B cell (primary cell): Measurements from ENCODE around the gene ILDR2. TPM values are rescaled to one million over a fixed set of nuclear protein-coding genes. Genes with fewer than 3 reads are reported as not detected.

ENCODE experiments used
- ATAC-seq: fragments of 200-7000 bp; cut with Tn5 transposase; one replicate; pipeline ENCODE4 v1.10.0; 2021; ENCODE audit warnings: low read depth, mild to moderate bottlenecking, moderate number of reproducible peaks, moderate library complexity
- CTCF ChIA-PET: fragments of 350-600 bp; sonication (Branson Sonifier 250); formaldehyde crosslinking; loops from one replicate; lab custom pipeline; 2021; ENCODE audit warnings: antibody characterized with exemption, inconsistent platforms; lab: Charles Lee
- POLR2A ChIA-PET: fragments of 350-600 bp; sonication (Branson Sonifier 250); formaldehyde crosslinking; loops from one replicate; lab custom pipeline; 2021; ENCODE audit warnings: antibody characterized with exemption; lab: Charles Lee
- DNase-seq: peaks from one replicate; pipeline ENCODE4 v3.0.0; 2013
- H2AFZ ChIP-seq: 2 replicates; pipeline ENCODE4 v1.6.1; 2012; ENCODE audit warnings: mild to moderate bottlenecking, low read depth, low read length; ENCODE audit not compliant: insufficient read depth, poor library complexity, severe bottlenecking
- H3K27ac ChIP-seq, 2 donors: 1 replicate in 1 of 2; 2 replicates in 1 of 2; pipeline ENCODE4 v1.5.1; 2012 to 2013; ENCODE audit warnings: low read length in 2 of 2, mild to moderate bottlenecking in 2 of 2, moderate library complexity in 1 of 2
- H3K27me3 ChIP-seq, 4 experiments: fragments of 200-600 bp in 1 of 4; sonication (generic) in 1 of 4; replicated peaks in 1 of 4; 1 replicate in 2 of 4; 2 replicates in 2 of 4; pipeline versions ENCODE4 v1.6.1 to v1.7.0; 2013 to 2016; ENCODE audit warnings: low read length in 3 of 4, mild to moderate bottlenecking in 2 of 4, mixed read lengths in 1 of 4, moderate library complexity in 1 of 4; ENCODE audit not compliant: insufficient read depth in 4 of 4, control insufficient read depth in 3 of 4; ENCODE audit errors: control extremely low read depth in 1 of 4
- H3K36me3 ChIP-seq, 2 experiments: replicated peaks in 1 of 2; 1 replicate in 1 of 2; 2 replicates in 1 of 2; pipeline versions ENCODE4 v1.6.1 to v1.7.1; 2013; ENCODE audit warnings: low read length in 1 of 2; ENCODE audit not compliant: insufficient read depth in 2 of 2, control insufficient read depth in 1 of 2; ENCODE audit errors: control extremely low read depth in 1 of 2, extremely low read depth in 1 of 2
- H3K4me1 ChIP-seq, 2 donors: fragments of 200-600 bp in 1 of 2; sonication (generic) in 1 of 2; 1 replicate in 1 of 2; 2 replicates in 1 of 2; pipeline versions ENCODE4 v1.5.1 to v1.6.1; 2013 to 2017; ENCODE audit warnings: low read length in 2 of 2; ENCODE audit not compliant: control insufficient read depth in 2 of 2, insufficient read depth in 2 of 2
- H3K4me2 ChIP-seq: replicated peaks from 2 replicates; pipeline ENCODE3; 2012; ENCODE audit warnings: mild to moderate bottlenecking, low read depth, low read length; ENCODE audit not compliant: poor library complexity, severe bottlenecking
- H3K4me3 ChIP-seq, 5 experiments: fragments of 200-600 bp in 1 of 5; sonication (generic) in 1 of 5; 1 replicate in 3 of 5; 2 replicates in 2 of 5; pipeline versions ENCODE4 v1.5.1 to v1.7.0; 2011 to 2016; ENCODE audit warnings: low read length in 4 of 5, mild to moderate bottlenecking in 4 of 5, low read depth in 2 of 5, control low read depth in 1 of 5, moderate library complexity in 1 of 5; ENCODE audit not compliant: insufficient read depth in 1 of 5; ENCODE audit errors: control extremely low read depth in 1 of 5, extremely low read depth in 1 of 5
- H3K79me2 ChIP-seq: fragments of 200-600 bp; sonication (generic); one replicate; pipeline ENCODE4 v1.6.0; 2016; ENCODE audit warnings: low read length; ENCODE audit not compliant: control insufficient read depth, insufficient read depth
- H3K9ac ChIP-seq: fragments of 200-600 bp; sonication (generic); 2 replicates; pipeline ENCODE4 v1.6.1; 2017; ENCODE audit warnings: mild to moderate bottlenecking, low read length, moderate library complexity
- H3K9me3 ChIP-seq, 3 donors: one replicate each; pipeline versions ENCODE4 v1.6.1 to v1.7.1; 2013; ENCODE audit warnings: low read length in 2 of 3; ENCODE audit not compliant: control insufficient read depth in 2 of 3, insufficient read depth in 1 of 3; ENCODE audit errors: control extremely low read depth in 1 of 3
- H4K20me1 ChIP-seq: 2 replicates; pipeline ENCODE4 v1.6.0; 2012; ENCODE audit warnings: mild to moderate bottlenecking, low read length; ENCODE audit not compliant: insufficient read depth, control insufficient read depth, poor library complexity, severe bottlenecking
- H3K27ac Mint-ChIP-seq: one replicate; pipeline ENCODE4 v1.8.0; 2021; ENCODE audit warnings: mixed read lengths
- H3K27me3 Mint-ChIP-seq: one replicate; pipeline ENCODE4 v1.8.0; 2021; ENCODE audit warnings: mixed read lengths
- H3K4me1 Mint-ChIP-seq: one replicate; pipeline ENCODE4 v1.8.0; 2021; ENCODE audit warnings: mixed read lengths
- H3K4me3 Mint-ChIP-seq: one replicate; pipeline ENCODE4 v1.8.0; 2021; ENCODE audit warnings: mixed read lengths
- H3K9me3 Mint-ChIP-seq: one replicate; pipeline ENCODE4 v1.8.0; 2022; ENCODE audit warnings: mixed read lengths; ENCODE audit not compliant: insufficient read depth
- EZH2 ChIP-seq: IDR thresholded peaks from 2 replicates; pipeline ENCODE4 v1.6.1; 2012; ENCODE audit warnings: borderline replicate concordance, low read depth, mild to moderate bottlenecking, moderate library complexity, low read length; ENCODE audit not compliant: insufficient read depth, poor library complexity, severe bottlenecking
- WGBS: methylation state at CpG from one replicate; pipeline ENCODE4 v1.1.5; 2013; ENCODE audit warnings: missing lambda C conversion rate; ENCODE audit not compliant: insufficient coverage; 5-methylcytosine and 5-hydroxymethylcytosine counted together
- intact Hi-C: fragments of 100-400 bp; cut with micrococcal nuclease; formaldehyde crosslinking; loops from one replicate; pipeline ENCODE4 v1.10.0; 2022
- polyA plus RNA-seq: library from polyadenylated mRNA; depleted of rRNA; stranded (reverse); fragments of >200 nt; gene quantifications from 2 replicates; pipeline ENCODE4 v1.2.3, GENCODE V29; 2012
- total RNA-seq, 2 donors: library from RNA; stranded (reverse); fragments of 120-200 nt in 1 of 2; gene quantifications; 1 replicate in 1 of 2; 2 replicates in 1 of 2; pipeline versions ENCODE4 v1.2.3 to v1.2.4, GENCODE V29; 2013 to 2022
- TF ChIP-seq, protein P1 (sequence below): fragments of 200-600 bp; IDR thresholded peaks from one replicate; pipeline ENCODE4 v1.8.0; 2022; ENCODE audit warnings: antibody characterized with exemption, mild to moderate bottlenecking

ILDR2 gene
- total and polyA plus RNA-seq, 2 donors (not counting 1 experiment from before 2014, with no cell fraction given): 0.01 TPM; not detected in 1

DNA sequence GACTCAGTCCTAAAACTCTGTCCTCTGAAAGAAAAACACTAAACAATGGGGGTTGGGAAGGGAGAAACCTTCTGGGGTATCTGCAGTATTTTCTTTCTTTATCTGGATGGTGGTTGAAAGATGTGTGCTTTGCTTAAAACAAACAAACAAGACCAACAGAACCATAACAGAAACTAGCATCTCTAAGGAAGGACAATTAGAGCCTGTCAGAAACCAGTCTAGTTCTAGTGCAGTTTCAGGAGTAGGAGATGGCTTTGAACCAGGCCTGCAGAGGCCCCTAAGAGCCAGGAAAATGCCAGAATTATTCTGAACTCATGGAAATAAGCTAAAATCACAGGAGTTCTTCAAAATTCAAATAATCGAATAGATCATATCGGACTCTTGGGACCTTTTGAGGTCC is 18.5 kb downstream of the ILDR2 start:
- ChIA-PET POLR2A (no interaction called here), CTCF (no interaction called here)
- intact Hi-C loops: no loop called here
- Histone ChIP-seq H3K27ac (no peak overlapping the region), H3K36me3 (no peaks in the 10 kb centered on the region), H4K20me1 (no peaks in the 10 kb centered on the region), H3K9ac (no peak overlapping the region), H3K4me1 (no peaks in the 10 kb centered on the region), H3K4me3 (no peak overlapping the region), H2AFZ (no peak overlapping the region), H3K79me2 (no peaks in the 10 kb centered on the region), H3K4me2 (no peak overlapping the region), H3K27me3 (peaks cover 0 to 13% (median 2%) of the 10 kb centered on the region in 4 experiments), H3K9me3 (no peaks in the 10 kb centered on the region)
- ATAC-seq (no peak), DNase-seq (no peak)
- Mint-ChIP-seq H3K27ac (no peak overlapping the region), H3K4me1 (no peaks in the 10 kb centered on the region), H3K4me3 (no peak overlapping the region), H3K27me3 (peaks cover 25% of the 10 kb centered on the region), H3K9me3 (no peaks in the 10 kb centered on the region)
- TF ChIP-seq, protein P1, sequence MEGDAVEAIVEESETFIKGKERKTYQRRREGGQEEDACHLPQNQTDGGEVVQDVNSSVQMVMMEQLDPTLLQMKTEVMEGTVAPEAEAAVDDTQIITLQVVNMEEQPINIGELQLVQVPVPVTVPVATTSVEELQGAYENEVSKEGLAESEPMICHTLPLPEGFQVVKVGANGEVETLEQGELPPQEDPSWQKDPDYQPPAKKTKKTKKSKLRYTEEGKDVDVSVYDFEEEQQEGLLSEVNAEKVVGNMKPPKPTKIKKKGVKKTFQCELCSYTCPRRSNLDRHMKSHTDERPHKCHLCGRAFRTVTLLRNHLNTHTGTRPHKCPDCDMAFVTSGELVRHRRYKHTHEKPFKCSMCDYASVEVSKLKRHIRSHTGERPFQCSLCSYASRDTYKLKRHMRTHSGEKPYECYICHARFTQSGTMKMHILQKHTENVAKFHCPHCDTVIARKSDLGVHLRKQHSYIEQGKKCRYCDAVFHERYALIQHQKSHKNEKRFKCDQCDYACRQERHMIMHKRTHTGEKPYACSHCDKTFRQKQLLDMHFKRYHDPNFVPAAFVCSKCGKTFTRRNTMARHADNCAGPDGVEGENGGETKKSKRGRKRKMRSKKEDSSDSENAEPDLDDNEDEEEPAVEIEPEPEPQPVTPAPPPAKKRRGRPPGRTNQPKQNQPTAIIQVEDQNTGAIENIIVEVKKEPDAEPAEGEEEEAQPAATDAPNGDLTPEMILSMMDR: no peak
- no peak for TF ChIP-seq EZH2
- WGBS: 100% methylated on average over 2 of the region's 2 CpGs

DNA sequence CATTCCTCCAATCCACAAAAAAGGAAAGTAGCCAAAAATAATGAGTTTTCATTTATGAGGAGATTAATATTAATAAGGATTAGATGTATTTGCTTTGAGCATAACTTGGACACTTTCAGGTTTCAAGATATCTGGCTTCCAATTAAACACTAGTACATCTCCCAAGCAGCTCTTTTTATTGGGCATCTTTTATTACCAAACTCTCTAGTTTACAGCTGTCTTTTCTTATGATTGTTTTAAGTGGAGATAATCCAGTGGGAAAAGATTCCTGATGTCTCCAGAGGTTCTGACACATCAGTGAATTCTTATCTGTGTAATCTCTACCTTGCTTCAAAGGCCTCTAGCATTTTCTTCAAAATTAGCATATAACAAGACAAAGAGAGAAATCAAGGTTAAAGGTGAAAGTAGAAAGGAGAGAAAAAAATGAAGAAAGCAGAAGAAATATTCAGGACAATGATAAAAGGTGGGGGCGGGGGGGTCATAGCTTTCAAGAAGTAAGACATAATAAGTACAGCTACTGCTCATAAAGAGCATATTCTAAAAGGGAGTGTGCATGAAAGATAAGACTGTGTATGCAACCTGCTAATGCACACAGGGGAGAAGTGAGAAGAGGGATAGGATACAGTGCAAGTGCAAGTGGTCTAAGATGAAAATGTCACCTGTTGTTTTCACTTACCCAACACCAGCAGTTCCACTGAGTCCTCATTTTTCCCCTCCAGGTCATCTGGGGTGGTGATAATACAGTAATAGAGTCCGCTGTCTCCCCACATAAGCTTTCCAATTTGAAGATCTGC is 19.1 kb downstream of the ILDR2 start:
- WGBS: 80% methylated on average over 1 of the region's 2 CpGs

More for the DNA sequence above, 19.1 kb downstream of the ILDR2 start:
- no peak overlapping the region for H3K4me3 Mint-ChIP-seq
- POLR2A ChIA-PET: no interaction called here
- no peak for DNase-seq
- no peaks in the 10 kb centered on the region for H3K4me1 Mint-ChIP-seq
- H4K20me1 ChIP-seq: no peaks in the 10 kb centered on the region
- intact Hi-C loops: no loop called here
- CTCF ChIA-PET: interaction anchor here (0.7 kb wide), 1 partner anchor 22 kb away, joined by 3 read pairs; no protein-coding TSS in a partner anchor
- H3K27me3 ChIP-seq: peaks cover 0 to 13% (median under 1%) of the 10 kb centered on the region in 4 experiments
- H3K27ac Mint-ChIP-seq: no peak overlapping the region
- no peaks in the 10 kb centered on the region for H3K79me2 ChIP-seq
- no peak overlapping the region for H3K4me2 ChIP-seq
- ATAC-seq: no peak
- H3K36me3 ChIP-seq: no peaks in the 10 kb centered on the region
- no peaks in the 10 kb centered on the region for H3K9me3 Mint-ChIP-seq
- TF ChIP-seq, protein P1: no peak
- TF ChIP-seq EZH2: no peak
- no peaks in the 10 kb centered on the region for H3K9me3 ChIP-seq
- H3K4me3 ChIP-seq: no peak overlapping the region
- no peaks in the 10 kb centered on the region for H3K4me1 ChIP-seq
- H3K9ac ChIP-seq: no peak overlapping the region
- no peak overlapping the region for H2AFZ ChIP-seq
- no peak overlapping the region for H3K27ac ChIP-seq
- peaks cover 29% of the 10 kb centered on the region for H3K27me3 Mint-ChIP-seq
